C4-2B (cell line): ENCODE results near the gene HPCAL4.

Experiments
- ZFX ChIP-seq: fragments of 450-650 bp; IDR thresholded peaks from 2 replicates; pipeline ENCODE4 v1.6.1; 2017
- TF ChIP-seq, protein P1 (sequence below): fragments of 450-650 bp; conservative IDR thresholded peaks from 2 replicates; pipeline ENCODE4 v1.5.1; 2017; ENCODE audit warnings: mild to moderate bottlenecking

DNA sequence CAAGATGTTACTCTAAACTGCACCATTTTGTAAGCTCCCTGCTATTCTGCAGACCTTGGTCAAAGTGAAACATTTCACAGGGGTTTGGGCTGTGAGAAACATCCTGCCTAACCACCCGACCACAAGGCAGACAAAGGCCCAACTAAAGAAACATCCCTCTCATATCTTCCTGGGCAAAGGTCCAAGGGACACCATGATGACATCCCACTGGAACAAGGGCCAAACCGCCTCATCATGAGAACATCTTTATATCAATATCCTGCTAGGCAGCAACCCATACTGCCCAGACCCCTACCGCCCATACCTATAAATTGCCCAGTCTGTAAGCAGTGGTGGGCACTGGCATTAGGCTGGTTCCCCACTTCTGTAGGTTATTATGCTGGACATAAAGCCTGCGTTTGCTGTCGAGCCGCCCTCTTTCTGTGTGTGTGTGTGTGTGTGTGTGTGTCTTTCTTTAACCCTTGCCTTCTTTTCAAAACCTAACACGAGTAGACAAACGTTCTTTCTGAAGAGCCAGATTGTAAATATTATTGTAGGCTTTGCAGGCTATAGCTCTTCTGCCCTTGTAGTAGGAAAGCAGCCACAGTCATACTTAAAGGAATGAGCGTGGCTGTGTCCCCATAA, 46.4 kb upstream of the HPCAL4 start:
- TF ChIP-seq, protein P1, sequence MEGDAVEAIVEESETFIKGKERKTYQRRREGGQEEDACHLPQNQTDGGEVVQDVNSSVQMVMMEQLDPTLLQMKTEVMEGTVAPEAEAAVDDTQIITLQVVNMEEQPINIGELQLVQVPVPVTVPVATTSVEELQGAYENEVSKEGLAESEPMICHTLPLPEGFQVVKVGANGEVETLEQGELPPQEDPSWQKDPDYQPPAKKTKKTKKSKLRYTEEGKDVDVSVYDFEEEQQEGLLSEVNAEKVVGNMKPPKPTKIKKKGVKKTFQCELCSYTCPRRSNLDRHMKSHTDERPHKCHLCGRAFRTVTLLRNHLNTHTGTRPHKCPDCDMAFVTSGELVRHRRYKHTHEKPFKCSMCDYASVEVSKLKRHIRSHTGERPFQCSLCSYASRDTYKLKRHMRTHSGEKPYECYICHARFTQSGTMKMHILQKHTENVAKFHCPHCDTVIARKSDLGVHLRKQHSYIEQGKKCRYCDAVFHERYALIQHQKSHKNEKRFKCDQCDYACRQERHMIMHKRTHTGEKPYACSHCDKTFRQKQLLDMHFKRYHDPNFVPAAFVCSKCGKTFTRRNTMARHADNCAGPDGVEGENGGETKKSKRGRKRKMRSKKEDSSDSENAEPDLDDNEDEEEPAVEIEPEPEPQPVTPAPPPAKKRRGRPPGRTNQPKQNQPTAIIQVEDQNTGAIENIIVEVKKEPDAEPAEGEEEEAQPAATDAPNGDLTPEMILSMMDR, result no peak
- no peak for TF ChIP-seq ZFX
